Karpas-422 (cell line): ENCODE results near the gene NPTN. TPM values are rescaled to one million over a fixed set of nuclear protein-coding genes. Genes with fewer than 3 reads are reported as not detected.
A peak's percentile ranks its signal among the peaks of the same experiment; 100 is the strongest.

Experiments
- DNase-seq: peaks from one replicate; pipeline ENCODE4 v3.0.0-alpha.2; 2015
- H2AFZ ChIP-seq: fragments of 200-600 bp; sonication (generic); 2 replicates; pipeline ENCODE4 v1.6.1; 2014; ENCODE audit warnings: antibody characterized with exemption, low read length, mixed read lengths
- H3K27ac ChIP-seq: fragments of 200-600 bp; sonication (generic); 2 replicates; pipeline ENCODE4 v1.5.1; 2014; ENCODE audit warnings: mild to moderate bottlenecking, low read length, moderate library complexity
- H3K27me3 ChIP-seq: fragments of 200-600 bp; sonication (generic); 2 replicates; pipeline ENCODE4 v1.6.1; 2014; ENCODE audit warnings: low read length, mixed read lengths
- H3K36me3 ChIP-seq: fragments of 200-600 bp; sonication (generic); 2 replicates; pipeline ENCODE4 v1.6.1; 2014; ENCODE audit warnings: low read length, mixed read lengths; ENCODE audit not compliant: insufficient read depth
- H3K4me1 ChIP-seq: fragments of 200-600 bp; sonication (generic); 2 replicates; pipeline ENCODE4 v1.6.1; 2014; ENCODE audit warnings: mild to moderate bottlenecking, low read length, mixed read lengths
- H3K4me2 ChIP-seq: fragments of 200-600 bp; sonication (generic); 2 replicates; pipeline ENCODE4 v1.6.1; 2014; ENCODE audit warnings: low read length, low read depth, mild to moderate bottlenecking; ENCODE audit not compliant: poor library complexity, severe bottlenecking
- H3K4me3 ChIP-seq: fragments of 200-600 bp; sonication (generic); 2 replicates; pipeline ENCODE4 v1.5.1; 2014; ENCODE audit warnings: mild to moderate bottlenecking, antibody characterized with exemption, low read length, mixed read lengths
- H3K79me2 ChIP-seq: fragments of 200-600 bp; sonication (generic); 2 replicates; pipeline ENCODE4 v1.6.1; 2014; ENCODE audit warnings: mild to moderate bottlenecking, low read length, mixed read lengths
- H3K9ac ChIP-seq: fragments of 200-600 bp; sonication (generic); 2 replicates; pipeline ENCODE4 v1.6.0; 2014; ENCODE audit warnings: low read length
- H3K9me2 ChIP-seq: fragments of 200-600 bp; sonication (generic), shearing (Covaris generic); replicated peaks from 2 replicates; pipeline ENCODE4 v1.6.0; 2014; ENCODE audit warnings: mild to moderate bottlenecking, low read length, moderate library complexity; ENCODE audit not compliant: insufficient read depth
- H3K9me3 ChIP-seq: fragments of 300-700, 200-600 bp; sonication (generic); 2 replicates; pipeline ENCODE4 v1.6.1; 2014; ENCODE audit warnings: low read length, mixed read lengths
- H4K20me1 ChIP-seq: fragments of 200-600 bp; sonication (generic); 2 replicates; pipeline ENCODE4 v1.6.1; 2014; ENCODE audit warnings: mild to moderate bottlenecking, antibody characterized with exemption, low read length, low read depth; ENCODE audit not compliant: insufficient read depth
- total RNA-seq: library from RNA; depleted of rRNA; stranded (reverse); fragments of >200 nt; shearing (Covaris generic); gene quantifications from 2 replicates; pipeline ENCODE4 v1.2.3, GENCODE V29; 2014; ENCODE audit warnings: low replicate concordance; rRNA removed

Gene NPTN
- 40.4 and 53.6 TPM in 2 replicates for total RNA-seq

- Histone ChIP-seq H3K9ac (peak within 1 kb of the TSS; percentile 83), H3K9me2 (no peaks in the 10 kb centered on the region), H3K36me3 (no peaks in the 10 kb centered on the region), H3K4me1 (peaks cover 45% of the 10 kb centered on the region), H3K9me3 (no peaks in the 10 kb centered on the region), H3K27me3 (no peaks in the 10 kb centered on the region), H3K4me2 (peak within 1 kb of the TSS; percentile 80), H3K79me2 (peaks cover 43% of the 10 kb centered on the region), H2AFZ (0 out of 2 replicates have a peak within 1 kb of the TSS, but pooled peaks have one; percentile 30), H3K27ac (no peak within 1 kb of the TSS), H3K4me3 (peak within 1 kb of the TSS; percentile 86), H4K20me1 (peaks cover 37% of the 10 kb centered on the region; the same call in 1 of the 2 replicates)
- peak; percentile 98 for DNase-seq
Observed at GRCh38 chr15:73633111-73633990, at the start of gene NPTN. Gene NPTN, minus strand, starts transcription at chr15:73633389. Its CDS starts 174 bp downstream, at chr15:73633215.

- Histone ChIP-seq H3K4me1 (no peaks in the 10 kb centered on the region), H3K9me3 (no peaks in the 10 kb centered on the region), H3K4me3 (no peak overlapping the region), H4K20me1 (no peaks in the 10 kb centered on the region), H3K36me3 (no peaks in the 10 kb centered on the region), H3K79me2 (no peaks in the 10 kb centered on the region), H3K27ac (no peak overlapping the region), H3K9ac (no peak overlapping the region), H3K4me2 (no peak overlapping the region), H2AFZ (no peak overlapping the region), H3K27me3 (no peaks in the 10 kb centered on the region), H3K9me2 (no peaks in the 10 kb centered on the region)
- no peak for DNase-seq
Observed at GRCh38 chr15:73682600-73683090, 49.5 kb upstream of the NPTN start.

- Histone ChIP-seq H3K36me3 (no peaks in the 10 kb centered on the region), H3K9me2 (no peaks in the 10 kb centered on the region), H3K4me3 (no peak overlapping the region), H3K4me2 (no peak overlapping the region), H3K9ac (no peak overlapping the region), H4K20me1 (no peaks in the 10 kb centered on the region), H3K79me2 (no peaks in the 10 kb centered on the region), H3K9me3 (no peaks in the 10 kb centered on the region), H3K4me1 (no peaks in the 10 kb centered on the region), H2AFZ (no peak overlapping the region), H3K27ac (no peak overlapping the region), H3K27me3 (no peaks in the 10 kb centered on the region)
- DNase-seq = no peak
Observed at GRCh38 chr15:73681856-73682599, 48.8 kb upstream of the NPTN start.

DNA sequence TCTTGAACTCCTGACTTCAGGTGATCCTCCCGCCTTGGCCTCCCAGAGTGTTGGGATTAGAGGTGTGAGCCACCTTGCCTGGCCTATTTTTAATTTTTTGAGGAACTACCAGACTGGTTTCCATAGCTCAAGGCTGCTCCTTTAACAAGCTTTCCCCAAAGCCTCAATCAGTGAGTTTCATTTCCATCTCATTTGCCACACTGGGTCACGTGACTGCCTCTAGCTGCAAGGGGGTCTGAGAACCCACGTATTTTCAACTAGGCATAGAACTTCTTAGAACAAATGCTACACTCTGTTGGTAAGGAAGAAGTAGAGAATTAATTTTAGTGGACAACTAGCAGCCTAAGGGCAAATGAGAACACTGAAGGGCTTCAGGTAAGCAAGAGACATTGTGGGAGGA, 47.9 kb upstream of the NPTN start:
- H3K36me3 ChIP-seq = no peaks in the 10 kb centered on the region
- H3K27ac ChIP-seq = no peak overlapping the region
- H3K27me3 ChIP-seq = no peaks in the 10 kb centered on the region
- no peak overlapping the region for H3K4me3 ChIP-seq
- no peaks in the 10 kb centered on the region for H3K79me2 ChIP-seq
- no peaks in the 10 kb centered on the region for H3K9me3 ChIP-seq
- no peaks in the 10 kb centered on the region for H3K4me1 ChIP-seq
- H3K9ac ChIP-seq = no peak overlapping the region
- H3K4me2 ChIP-seq = no peak overlapping the region
- H4K20me1 ChIP-seq = no peaks in the 10 kb centered on the region
- no peak for DNase-seq
- no peaks in the 10 kb centered on the region for H3K9me2 ChIP-seq
- no peak overlapping the region for H2AFZ ChIP-seq

- no peaks in the 10 kb centered on the region for H3K27me3 ChIP-seq
- no peak overlapping the region for H3K4me2 ChIP-seq
- DNase-seq = no peak
- H3K9me3 ChIP-seq = no peaks in the 10 kb centered on the region
- H3K36me3 ChIP-seq = no peaks in the 10 kb centered on the region
- no peak overlapping the region for H2AFZ ChIP-seq
- H3K9me2 ChIP-seq = no peaks in the 10 kb centered on the region
- no peak overlapping the region for H3K9ac ChIP-seq
- no peak overlapping the region for H3K27ac ChIP-seq
- no peak overlapping the region for H3K4me3 ChIP-seq
- no peaks in the 10 kb centered on the region for H3K79me2 ChIP-seq
- H4K20me1 ChIP-seq = no peaks in the 10 kb centered on the region
- no peaks in the 10 kb centered on the region for H3K4me1 ChIP-seq
Observed at GRCh38 chr15:73680549-73680948, 47.4 kb upstream of the NPTN start.

DNA sequence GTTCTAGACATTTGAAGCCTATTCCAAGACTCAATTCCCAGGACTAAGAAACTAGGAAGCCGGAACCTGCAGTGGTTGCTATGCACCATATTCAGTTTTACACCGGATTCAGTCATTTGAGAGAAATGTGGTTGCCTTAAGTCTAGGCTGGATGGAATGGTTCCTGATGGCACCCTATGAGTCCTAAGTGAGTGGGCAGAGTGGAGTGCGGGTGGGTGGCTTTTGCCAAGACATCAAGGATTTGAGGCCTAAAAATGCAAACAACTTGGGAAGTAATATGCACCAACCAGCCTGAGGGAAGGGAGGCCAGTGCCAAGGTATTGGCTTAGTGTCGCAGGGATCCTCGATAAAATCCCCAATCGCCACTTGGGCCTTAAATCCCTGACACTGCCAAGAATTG, 46.8 kb upstream of the NPTN start:
- Histone ChIP-seq H3K9ac (no peak overlapping the region), H4K20me1 (no peaks in the 10 kb centered on the region), H3K36me3 (no peaks in the 10 kb centered on the region), H3K4me1 (no peaks in the 10 kb centered on the region), H3K79me2 (no peaks in the 10 kb centered on the region), H3K27me3 (no peaks in the 10 kb centered on the region), H3K27ac (no peak overlapping the region), H3K9me3 (no peaks in the 10 kb centered on the region), H3K4me2 (no peak overlapping the region), H2AFZ (no peak overlapping the region), H3K4me3 (no peak overlapping the region), H3K9me2 (no peaks in the 10 kb centered on the region)
- DNase-seq = no peak

- Histone ChIP-seq H3K4me1 (no peaks in the 10 kb centered on the region), H2AFZ (no peak overlapping the region), H3K27ac (no peak overlapping the region), H3K4me3 (no peak overlapping the region), H3K79me2 (no peaks in the 10 kb centered on the region), H3K9ac (no peak overlapping the region), H4K20me1 (no peaks in the 10 kb centered on the region), H3K36me3 (no peaks in the 10 kb centered on the region), H3K4me2 (no peak overlapping the region), H3K27me3 (no peaks in the 10 kb centered on the region), H3K9me3 (no peaks in the 10 kb centered on the region), H3K9me2 (no peaks in the 10 kb centered on the region)
- no peak for DNase-seq
Observed at GRCh38 chr15:73679180-73679579, 46.0 kb upstream of the NPTN start.

- Histone ChIP-seq H3K9me2 (no peaks in the 10 kb centered on the region), H3K36me3 (no peaks in the 10 kb centered on the region), H3K4me3 (no peak overlapping the region), H2AFZ (no peak overlapping the region), H3K9me3 (no peaks in the 10 kb centered on the region), H3K4me1 (no peaks in the 10 kb centered on the region), H3K27me3 (no peaks in the 10 kb centered on the region), H3K9ac (no peak overlapping the region), H3K27ac (no peak overlapping the region), H4K20me1 (no peaks in the 10 kb centered on the region), H3K79me2 (no peaks in the 10 kb centered on the region), H3K4me2 (no peak overlapping the region)
- DNase-seq = no peak
Observed at GRCh38 chr15:73678498-73678897, 45.3 kb upstream of the NPTN start.
